Thoracic aorta (tissue), 2 donors: ENCODE measurements around the gene SLU7. TPM values are rescaled to one million over a fixed set of nuclear protein-coding genes. Genes with fewer than 3 reads are reported as not detected.

Source experiments
- ATAC-seq: fragments of 150-250 bp; one replicate; pipeline ENCODE4 v1.8.0; 2017; ENCODE audit warnings: low read depth; ENCODE audit not compliant: insufficient number of reproducible peaks, low FRiP score
- DNase-seq: peaks from one replicate; pipeline ENCODE4 v3.0.0-alpha.2; 2020; ENCODE audit warnings: low spot score
- H3K27ac ChIP-seq, 2 donors: fragments of 200-600 bp; sonication (generic); 1 replicate in 1 of 2; 2 replicates in 1 of 2; pipeline ENCODE4 v1.5.1; 2016; ENCODE audit warnings: mild to moderate bottlenecking in 2 of 2, moderate library complexity in 2 of 2
- H3K27me3 ChIP-seq: fragments of 200-600 bp; sonication (generic); replicated peaks from 2 replicates; pipeline ENCODE4 v1.6.0; 2016; ENCODE audit warnings: mild to moderate bottlenecking; ENCODE audit not compliant: insufficient read depth
- H3K36me3 ChIP-seq: fragments of 200-600 bp; sonication (generic); one replicate; pipeline ENCODE4 v1.5.1; 2016
- H3K4me1 ChIP-seq, 2 donors: fragments of 200-600 bp; sonication (generic); 1 replicate in 1 of 2; 2 replicates in 1 of 2; pipeline versions ENCODE4 v1.5.1 to v1.6.0; 2016; ENCODE audit warnings: low read depth in 2 of 2, mild to moderate bottlenecking in 1 of 2; ENCODE audit not compliant: control insufficient read depth in 1 of 2
- H3K4me3 ChIP-seq: fragments of 200-600 bp; sonication (generic); 2 replicates; pipeline ENCODE4 v1.5.1; 2016; ENCODE audit warnings: mild to moderate bottlenecking
- H3K9me3 ChIP-seq: fragments of 200-600 bp; sonication (generic); 2 replicates; pipeline ENCODE4 v1.5.1; 2016
- CTCF ChIP-seq: fragments of 200-600 bp; sonication (generic); IDR thresholded peaks from one replicate; pipeline ENCODE4 v1.5.1; 2019; ENCODE audit warnings: antibody characterized with exemption
- total RNA-seq, 2 donors: library from RNA; depleted of rRNA; stranded (reverse); fragments of >200 nt; gene quantifications; one replicate each; pipeline versions ENCODE4 v1.1.0 to v1.2.3, GENCODE V29; 2016

SLU7 gene
- total RNA-seq, 2 donors from 2014 or later = 62.8 to 63.5 TPM

- Histone ChIP-seq H3K27ac (no peak overlapping the region), H3K9me3 (no peaks in the 10 kb centered on the region), H3K27me3 (no peaks in the 10 kb centered on the region), H3K4me1 (no peaks in the 10 kb centered on the region), H3K4me3 (no peak overlapping the region), H3K36me3 (no peaks in the 10 kb centered on the region)
- ATAC-seq = no peak
- no peak for DNase-seq
- no peak for TF ChIP-seq CTCF
Measured at GRCh38 chr5:160450164-160450932, 31.5 kb upstream of the SLU7 start.

- no peak for TF ChIP-seq CTCF
- Histone ChIP-seq H3K27me3 (no peaks in the 10 kb centered on the region), H3K27ac (no peak overlapping the region), H3K4me3 (no peak overlapping the region), H3K36me3 (no peaks in the 10 kb centered on the region), H3K4me1 (no peaks in the 10 kb centered on the region), H3K9me3 (no peaks in the 10 kb centered on the region)
- DNase-seq = no peak
- no peak for ATAC-seq
Measured at GRCh38 chr5:160449458-160449857, 30.6 kb upstream of the SLU7 start.

- H3K27ac ChIP-seq = no peak overlapping the region
- no peak for TF ChIP-seq CTCF
- no peaks in the 10 kb centered on the region for H3K36me3 ChIP-seq
- no peaks in the 10 kb centered on the region for H3K4me1 ChIP-seq
- ATAC-seq = no peak
- no peaks in the 10 kb centered on the region for H3K9me3 ChIP-seq
- H3K4me3 ChIP-seq = no peak overlapping the region
- H3K27me3 ChIP-seq = no peaks in the 10 kb centered on the region
- DNase-seq = no peak
Measured at GRCh38 chr5:160448886-160449285, 30.0 kb upstream of the SLU7 start.

- H3K9me3 ChIP-seq = no peaks in the 10 kb centered on the region
- no peaks in the 10 kb centered on the region for H3K36me3 ChIP-seq
- H3K4me3 ChIP-seq = no peak overlapping the region
- no peak overlapping the region for H3K27ac ChIP-seq
- H3K27me3 ChIP-seq = no peaks in the 10 kb centered on the region
- TF ChIP-seq CTCF = no peak
- H3K4me1 ChIP-seq = no peaks in the 10 kb centered on the region
- ATAC-seq = no peak
- no peak for DNase-seq
Measured at GRCh38 chr5:160445751-160446150, 26.9 kb upstream of the SLU7 start.

GRCh38 chr5:160445132-160445531, 26.3 kb upstream of the SLU7 start:
- no peaks in the 10 kb centered on the region for H3K4me1 ChIP-seq
- H3K9me3 ChIP-seq = no peaks in the 10 kb centered on the region
- DNase-seq (no peak), ATAC-seq (no peak)
- TF ChIP-seq CTCF = no peak
- no peak overlapping the region for H3K4me3 ChIP-seq
- H3K27ac ChIP-seq = no peak overlapping the region
- no peaks in the 10 kb centered on the region for H3K36me3 ChIP-seq
- H3K27me3 ChIP-seq = no peaks in the 10 kb centered on the region
